Progenitor cell of endocrine pancreas (in vitro differentiated cells): ENCODE results near the gene ADAMTSL3. TPM values are rescaled to one million over a fixed set of nuclear protein-coding genes. Genes with fewer than 3 reads are reported as not detected.

ENCODE experiments used
- DNase-seq: peaks from one replicate; pipeline ENCODE4 v3.0.0; 2021; ENCODE audit warnings: low spot score; ENCODE audit not compliant: unreplicated experiment
- H3K27ac Mint-ChIP-seq: 2 replicates; pipeline ENCODE4 v1.8.0; 2021; ENCODE audit warnings: mild to moderate bottlenecking, moderate library complexity, mixed read lengths
- H3K27me3 Mint-ChIP-seq: 2 replicates; pipeline ENCODE4 v1.8.0; 2021; ENCODE audit warnings: mixed read lengths
- H3K36me3 Mint-ChIP-seq: 2 replicates; pipeline ENCODE4 v1.8.0; 2022; ENCODE audit warnings: mixed read lengths; ENCODE audit not compliant: insufficient read depth
- H3K4me1 Mint-ChIP-seq: 2 replicates; pipeline ENCODE4 v1.8.0; 2021; ENCODE audit warnings: low read depth, mixed read lengths
- H3K4me3 Mint-ChIP-seq: 2 replicates; pipeline ENCODE4 v1.8.0; 2021; ENCODE audit warnings: low read depth, mild to moderate bottlenecking, moderate library complexity, mixed read lengths
- H3K9me3 Mint-ChIP-seq: 2 replicates; pipeline ENCODE4 v1.8.0; 2021; ENCODE audit warnings: low read depth, mixed read lengths
- CTCF ChIP-seq: fragments of 200-600 bp; sonication (generic); IDR thresholded peaks from one replicate; pipeline ENCODE4 v1.5.0; 2021; ENCODE audit warnings: antibody characterized with exemption, mild to moderate bottlenecking; ENCODE audit not compliant: unreplicated experiment
- total RNA-seq: library from RNA; stranded (reverse); gene quantifications from 2 replicates; pipeline ENCODE4 v1.2.1, GENCODE V29; 2021

Gene ADAMTSL3
- total RNA-seq, 1 donor from 2014 or later: 0.24 TPM

- TF ChIP-seq CTCF: no peak
- H3K27me3 Mint-ChIP-seq: no peaks in the 10 kb centered on the region
- DNase-seq: no peak
- no peaks in the 10 kb centered on the region for H3K36me3 Mint-ChIP-seq
- H3K4me1 Mint-ChIP-seq: no peaks in the 10 kb centered on the region
- H3K9me3 Mint-ChIP-seq: no peaks in the 10 kb centered on the region
- H3K27ac Mint-ChIP-seq: no peak overlapping the region
- no peak overlapping the region for H3K4me3 Mint-ChIP-seq
Observed at GRCh38 chr15:83739629-83740028, 85.7 kb downstream of the ADAMTSL3 start.

GRCh38 chr15:83745771-83746170 lies 91.8 kb downstream of the ADAMTSL3 start:
- no peaks in the 10 kb centered on the region for H3K36me3 Mint-ChIP-seq
- H3K27ac Mint-ChIP-seq: no peak overlapping the region
- H3K27me3 Mint-ChIP-seq: peaks cover 15% of the 10 kb centered on the region
- H3K4me3 Mint-ChIP-seq: no peak overlapping the region
- H3K4me1 Mint-ChIP-seq: no peaks in the 10 kb centered on the region
- no peaks in the 10 kb centered on the region for H3K9me3 Mint-ChIP-seq
- no peak for TF ChIP-seq CTCF
- DNase-seq: no peak

- peaks cover 15% of the 10 kb centered on the region for H3K27me3 Mint-ChIP-seq
- no peak overlapping the region for H3K4me3 Mint-ChIP-seq
- H3K4me1 Mint-ChIP-seq: no peaks in the 10 kb centered on the region
- TF ChIP-seq CTCF: no peak
- no peak for DNase-seq
- H3K27ac Mint-ChIP-seq: no peak overlapping the region
- H3K9me3 Mint-ChIP-seq: no peaks in the 10 kb centered on the region
- no peaks in the 10 kb centered on the region for H3K36me3 Mint-ChIP-seq
Observed at GRCh38 chr15:83746231-83746630, 92.3 kb downstream of the ADAMTSL3 start.

GRCh38 chr15:83747050-83747717 lies 93.3 kb downstream of the ADAMTSL3 start:
- Mint-ChIP-seq H3K9me3 (no peaks in the 10 kb centered on the region), H3K27ac (no peak overlapping the region), H3K36me3 (no peaks in the 10 kb centered on the region), H3K4me1 (no peaks in the 10 kb centered on the region), H3K27me3 (peaks cover 15% of the 10 kb centered on the region), H3K4me3 (no peak overlapping the region)
- no peak for TF ChIP-seq CTCF
- DNase-seq: no peak

- DNase-seq: no peak
- TF ChIP-seq CTCF: no peak
- Mint-ChIP-seq H3K27ac (no peak overlapping the region), H3K4me3 (no peak overlapping the region), H3K27me3 (peaks cover 16% of the 10 kb centered on the region), H3K4me1 (peaks cover under 1% of the 10 kb centered on the region), H3K36me3 (no peaks in the 10 kb centered on the region), H3K9me3 (no peaks in the 10 kb centered on the region)
Observed at GRCh38 chr15:83747718-83748110, 93.8 kb downstream of the ADAMTSL3 start.
